ENCODE results near the gene PRR12.
A peak's percentile ranks its signal among the peaks of the same experiment; 100 is the strongest.

PRR12 gene

GRCh38 chr19:49581007-49581508, 9.9 kb upstream of the PRR12 start, which contains the start of gene PRRG2:
PRRG2 (plus strand) TSS chr19:49581316; CDS start chr19:49583220, 1,904 bp downstream.
- Histone ChIP-seq H3K36me3 (ENCODE audit: control insufficient read depth in 2 of 2, insufficient read depth in 2 of 2, low read length in 2 of 2) (peaks cover 2 to 3% of the 10 kb centered on the region in 2 donors), H3K9ac (ENCODE audit: low read length in 2 of 2) (peak within 1 kb of the TSS; percentile 93 to 95), H3K27ac (ENCODE audit: low read length) (peak within 1 kb of the TSS; percentile 73), H3K4me1 (ENCODE audit: control insufficient read depth, insufficient read depth, low read length) (peaks cover 5% of the 10 kb centered on the region), H3K27me3 (ENCODE audit: control insufficient read depth in 1 of 2, insufficient read depth in 2 of 2, low read length in 2 of 2) (no peaks in the 10 kb centered on the region), H3K4me3 (ENCODE audit: low read length in 2 of 2) (peak within 1 kb of the TSS; percentile 96), H3K9me3 (ENCODE audit: control insufficient read depth in 2 of 2, low read length in 2 of 2) (no peaks in the 10 kb centered on the region)

GRCh38 chr19:49583239-49583638, 7.7 kb upstream of the PRR12 start:
- Histone ChIP-seq H3K27ac (ENCODE audit: low read length) (no peak overlapping the region), H3K9ac (ENCODE audit: low read length in 2 of 2) (no peak overlapping the region), H3K36me3 (ENCODE audit: control insufficient read depth in 2 of 2, insufficient read depth in 2 of 2, low read length in 2 of 2) (no peaks in the 10 kb centered on the region), H3K9me3 (ENCODE audit: control insufficient read depth in 2 of 2, low read length in 2 of 2) (no peaks in the 10 kb centered on the region), H3K4me3 (ENCODE audit: low read length in 2 of 2) (no peak overlapping the region), H3K27me3 (ENCODE audit: control insufficient read depth in 1 of 2, insufficient read depth in 2 of 2, low read length in 2 of 2) (no peaks in the 10 kb centered on the region), H3K4me1 (ENCODE audit: control insufficient read depth, insufficient read depth, low read length) (peaks cover 5% of the 10 kb centered on the region)

GRCh38 chr19:49585023-49585422, 6.0 kb upstream of the PRR12 start:
- no peaks in the 10 kb centered on the region for H3K27me3 ChIP-seq (ENCODE audit: control insufficient read depth in 1 of 2, insufficient read depth in 2 of 2, low read length in 2 of 2)
- no peak overlapping the region for H3K27ac ChIP-seq (ENCODE audit: low read length)
- H3K4me3 ChIP-seq (ENCODE audit: low read length in 2 of 2), result no peak overlapping the region
- H3K9me3 ChIP-seq (ENCODE audit: control insufficient read depth in 2 of 2, low read length in 2 of 2), result no peaks in the 10 kb centered on the region
- H3K36me3 ChIP-seq (ENCODE audit: control insufficient read depth in 2 of 2, insufficient read depth in 2 of 2, low read length in 2 of 2), result no peaks in the 10 kb centered on the region
- no peak overlapping the region for H3K9ac ChIP-seq (ENCODE audit: low read length in 2 of 2)
- H3K4me1 ChIP-seq (ENCODE audit: control insufficient read depth, insufficient read depth, low read length), result peaks cover 1% of the 10 kb centered on the region

- Histone ChIP-seq H3K4me1 (ENCODE audit: control insufficient read depth, insufficient read depth, low read length) (peaks cover 11% of the 10 kb centered on the region), H3K36me3 (ENCODE audit: control insufficient read depth in 2 of 2, insufficient read depth in 2 of 2, low read length in 2 of 2) (no peaks in the 10 kb centered on the region), H3K27me3 (ENCODE audit: control insufficient read depth in 1 of 2, insufficient read depth in 2 of 2, low read length in 2 of 2) (no peaks in the 10 kb centered on the region), H3K9ac (ENCODE audit: low read length in 2 of 2) (no peak overlapping the region), H3K27ac (ENCODE audit: low read length) (no peak overlapping the region), H3K9me3 (ENCODE audit: control insufficient read depth in 2 of 2, low read length in 2 of 2) (no peaks in the 10 kb centered on the region), H3K4me3 (ENCODE audit: low read length in 2 of 2) (no peak overlapping the region)
Measured at GRCh38 chr19:49587227-49587626, 3.8 kb upstream of the PRR12 start.

- H3K4me1 ChIP-seq (ENCODE audit: control insufficient read depth, insufficient read depth, low read length), result peaks cover 22% of the 10 kb centered on the region
- no peak overlapping the region for H3K4me3 ChIP-seq (ENCODE audit: low read length in 2 of 2)
- H3K9me3 ChIP-seq (ENCODE audit: control insufficient read depth in 2 of 2, low read length in 2 of 2), result no peaks in the 10 kb centered on the region
- no peaks in the 10 kb centered on the region for H3K36me3 ChIP-seq (ENCODE audit: control insufficient read depth in 2 of 2, insufficient read depth in 2 of 2, low read length in 2 of 2)
- no peaks in the 10 kb centered on the region for H3K27me3 ChIP-seq (ENCODE audit: control insufficient read depth in 1 of 2, insufficient read depth in 2 of 2, low read length in 2 of 2)
- H3K9ac ChIP-seq (ENCODE audit: low read length in 2 of 2), result no peak overlapping the region
- no peak overlapping the region for H3K27ac ChIP-seq (ENCODE audit: low read length)
Measured at GRCh38 chr19:49588365-49589122, 2.4 kb upstream of the PRR12 start.

GRCh38 chr19:49589502-49589905, 1.5 kb upstream of the PRR12 start:
- H3K4me3 ChIP-seq (ENCODE audit: low read length in 2 of 2), result no peak overlapping the region
- no peak overlapping the region for H3K9ac ChIP-seq (ENCODE audit: low read length in 2 of 2)
- H3K4me1 ChIP-seq (ENCODE audit: control insufficient read depth, insufficient read depth, low read length), result peaks cover 30% of the 10 kb centered on the region
- peaks cover 0 to 6% of the 10 kb centered on the region in 2 donors for H3K36me3 ChIP-seq (ENCODE audit: control insufficient read depth in 2 of 2, insufficient read depth in 2 of 2, low read length in 2 of 2)
- H3K27me3 ChIP-seq (ENCODE audit: control insufficient read depth in 1 of 2, insufficient read depth in 2 of 2, low read length in 2 of 2), result no peaks in the 10 kb centered on the region
- no peaks in the 10 kb centered on the region for H3K9me3 ChIP-seq (ENCODE audit: control insufficient read depth in 2 of 2, low read length in 2 of 2)
- H3K27ac ChIP-seq (ENCODE audit: low read length), result no peak overlapping the region

- Histone ChIP-seq H3K4me3 (ENCODE audit: low read length in 2 of 2) (peak overlapping the region; percentile 90 to 93), H3K9me3 (ENCODE audit: control insufficient read depth in 2 of 2, low read length in 2 of 2) (no peaks in the 10 kb centered on the region), H3K9ac (ENCODE audit: low read length in 2 of 2) (peak overlapping the region; percentile 87 to 91), H3K27me3 (ENCODE audit: control insufficient read depth in 1 of 2, insufficient read depth in 2 of 2, low read length in 2 of 2) (no peaks in the 10 kb centered on the region), H3K27ac (ENCODE audit: low read length) (peak overlapping the region; percentile 87), H3K4me1 (ENCODE audit: control insufficient read depth, insufficient read depth, low read length) (peaks cover 30% of the 10 kb centered on the region), H3K36me3 (ENCODE audit: control insufficient read depth in 2 of 2, insufficient read depth in 2 of 2, low read length in 2 of 2) (peaks cover 0 to 10% of the 10 kb centered on the region in 2 donors)
Measured at GRCh38 chr19:49590071-49590970, 661 bp upstream of the PRR12 start.

- H3K9me3 ChIP-seq (ENCODE audit: control insufficient read depth in 2 of 2, low read length in 2 of 2), result no peaks in the 10 kb centered on the region
- H3K4me1 ChIP-seq (ENCODE audit: control insufficient read depth, insufficient read depth, low read length), result peaks cover 30% of the 10 kb centered on the region
- H3K4me3 ChIP-seq (ENCODE audit: low read length in 2 of 2), result peak overlapping the region; percentile 83 to 85
- peak overlapping the region; percentile 83 for H3K27ac ChIP-seq (ENCODE audit: low read length)
- H3K36me3 ChIP-seq (ENCODE audit: control insufficient read depth in 2 of 2, insufficient read depth in 2 of 2, low read length in 2 of 2), result peaks cover 3 to 10% of the 10 kb centered on the region in 2 donors
- H3K9ac ChIP-seq (ENCODE audit: low read length in 2 of 2), result peak overlapping the region; percentile 61 to 62
- no peaks in the 10 kb centered on the region for H3K27me3 ChIP-seq (ENCODE audit: control insufficient read depth in 1 of 2, insufficient read depth in 2 of 2, low read length in 2 of 2)
Measured at GRCh38 chr19:49591731-49592485, 926 bp downstream of the PRR12 start.

GRCh38 chr19:49592486-49593232, 1.7 kb downstream of the PRR12 start:
- H3K4me1 ChIP-seq (ENCODE audit: control insufficient read depth, insufficient read depth, low read length), result peaks cover 30% of the 10 kb centered on the region
- H3K4me3 ChIP-seq (ENCODE audit: low read length in 2 of 2), result peak overlapping the region; percentile 83 to 85
- peaks cover 3 to 10% of the 10 kb centered on the region in 2 donors for H3K36me3 ChIP-seq (ENCODE audit: control insufficient read depth in 2 of 2, insufficient read depth in 2 of 2, low read length in 2 of 2)
- H3K9me3 ChIP-seq (ENCODE audit: control insufficient read depth in 2 of 2, low read length in 2 of 2), result no peaks in the 10 kb centered on the region
- H3K27me3 ChIP-seq (ENCODE audit: control insufficient read depth in 1 of 2, insufficient read depth in 2 of 2, low read length in 2 of 2), result no peaks in the 10 kb centered on the region
- H3K27ac ChIP-seq (ENCODE audit: low read length), result peak overlapping the region; percentile 83
- peak overlapping the region; percentile 61 to 62 for H3K9ac ChIP-seq (ENCODE audit: low read length in 2 of 2)

Data from stomach smooth muscle (tissue), 2 donors.